Measurements from ENCODE around the gene PCBP2. TPM values are rescaled to one million over a fixed set of nuclear protein-coding genes. Genes with fewer than 3 reads are reported as not detected.

PCBP2 gene
- total and polyA plus RNA-seq, 2 of the 4 experiments (the other 2 are of a cell fraction), result 190 to 586 TPM

DNA sequence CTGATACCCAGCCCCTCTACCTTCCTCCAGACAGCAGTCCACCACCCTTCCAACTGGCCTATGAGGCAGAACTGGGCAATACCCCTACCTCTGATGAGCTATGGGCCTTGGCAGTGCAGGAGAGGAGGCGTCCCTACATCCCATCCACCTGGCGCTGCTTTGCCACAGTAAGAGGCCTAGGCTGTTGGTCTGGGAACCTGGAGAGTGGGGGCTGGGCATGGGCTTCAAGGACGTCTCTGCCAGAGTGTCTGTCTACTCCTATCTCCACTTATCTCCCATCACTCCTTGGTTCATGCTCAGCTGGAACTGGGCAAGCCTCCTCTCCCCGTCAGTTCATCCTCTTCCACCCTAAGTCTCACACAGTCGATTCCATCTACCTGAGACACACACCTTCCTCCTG lies 21.8 kb upstream of the PCBP2 start:
- H4K8ac ChIP-seq (ENCODE audit: low read depth in 2 of 2, low read length in 2 of 2), result no peak overlapping the region
- POLR2A ChIA-PET (ENCODE audit: unreplicated experiment), result no interaction called here
- ATAC-seq (ENCODE audit: low read depth) (no peak), DNase-seq (no peak)
- no peak overlapping the region for H3K4me2 ChIP-seq (ENCODE audit: low read depth, low read length)
- peak overlapping the region; percentile 35 for H2AK5ac ChIP-seq (ENCODE audit: low read depth, low read length)
- no peaks in the 10 kb centered on the region for H3K9me3 ChIP-seq (ENCODE audit: control insufficient read depth, insufficient read depth, low read length)
- no peak overlapping the region for H2BK5ac ChIP-seq (ENCODE audit: low read depth, low read length, poor library complexity, severe bottlenecking)
- H3K79me1 ChIP-seq (ENCODE audit: low read depth in 1 of 2, low read length in 2 of 2), result no peaks in the 10 kb centered on the region
- H4K20me1 ChIP-seq (ENCODE audit: insufficient read depth, low read length), result peaks cover 6% of the 10 kb centered on the region
- no peak overlapping the region for H3K4me3 ChIP-seq (ENCODE audit: insufficient read depth, low read depth, low read length)
- TF ChIP-seq BHLHE40 (IDR thresholded peaks at IDR 0.05; ENCODE audit: low read depth, low read length) (no peak), SMC3 (IDR thresholded peaks at IDR 0.05; ENCODE audit: low read depth, low read length) (no peak), RAD21 (IDR thresholded peaks at IDR 0.05; ENCODE audit: low read length) (no peak), NFE2L2 (IDR thresholded peaks at IDR 0.05; ENCODE audit: low read depth, low read length) (no peak), FOS (IDR thresholded peaks at IDR 0.05; ENCODE audit: low read depth, low read length) (no peak)
- H3K4me1 ChIP-seq (ENCODE audit: control insufficient read depth, insufficient read depth, low read length), result peaks cover 5% of the 10 kb centered on the region; the same call in 1 of the 2 replicates
- H3K23ac ChIP-seq (ENCODE audit: low read depth, low read length), result no peak overlapping the region
- H4K91ac ChIP-seq (ENCODE audit: insufficient read depth, low read depth, low read length), result no peak overlapping the region
- no peak overlapping the region for H2BK15ac ChIP-seq (ENCODE audit: low read depth, low read length)
- no peak overlapping the region for H3K9ac ChIP-seq (ENCODE audit: low read depth, low read length)
- peaks cover 2% of the 10 kb centered on the region; the same call in 1 of the 2 replicates for H3K27me3 ChIP-seq (ENCODE audit: control insufficient read depth, insufficient read depth, low read length)
- H3K9me1 ChIP-seq (ENCODE audit: insufficient read depth, low read length), result peaks cover 18% of the 10 kb centered on the region; the same call in 1 of the 2 replicates
- no peak overlapping the region for H2BK20ac ChIP-seq (ENCODE audit: low read depth, low read length)
- H2AFZ ChIP-seq (replicated peaks; ENCODE audit: low read length, poor library complexity), result no peak overlapping the region
- CTCF ChIA-PET, result no interaction called here
- WGBS, 2 experiments (ENCODE audit: extremely low coverage in 2 of 2, insufficient read length in 1 of 2), result 83% methylated on average over 3 of the region's 5 CpGs; no CpG with 5 or more reads in 1 of the 2 experiments
- dilution Hi-C loops (cut with HindIII; ENCODE audit: low sequenced_read_pairs, unreplicated experiment) (no loop called here), in situ Hi-C loops (cut with MboI; ENCODE audit: low sequenced_read_pairs) (no loop called here), intact Hi-C loops (cut with micrococcal nuclease) (no loop called here)
- H3K4ac ChIP-seq (ENCODE audit: low read depth, low read length), result no peak overlapping the region
- H2BK120ac ChIP-seq (ENCODE audit: low read depth, low read length), result no peak overlapping the region
- no peak overlapping the region for H3K14ac ChIP-seq (replicated peaks; ENCODE audit: low read depth, low read length)
- no TSS peak for BruUV-seq (replicated peaks)
- H4K5ac ChIP-seq (ENCODE audit: low read depth, low read length), result no peak overlapping the region
- H3K27ac ChIP-seq (ENCODE audit: insufficient read depth, low read length), result no peak overlapping the region
- H3K56ac ChIP-seq (ENCODE audit: extremely low read depth, insufficient read depth, low read length), result no peak overlapping the region
- peak overlapping the region; percentile 76 for H2AK9ac ChIP-seq (replicated peaks; ENCODE audit: low read depth, low read length, poor library complexity)
- H3K36me3 ChIP-seq (ENCODE audit: control insufficient read depth, insufficient read depth, low read length), result no peaks in the 10 kb centered on the region
- H3K18ac ChIP-seq (ENCODE audit: low read depth, low read length), result no peak overlapping the region

Data from IMR-90 (cell line).